GM23338 (cell line): ENCODE data around the gene NUDC. TPM values are rescaled to one million over a fixed set of nuclear protein-coding genes. Genes with fewer than 3 reads are reported as not detected.

Experiments
- ATAC-seq: fragments of 200-7000 bp; cut with Tn5 transposase; 3 replicates; pipeline ENCODE4 v1.9.1; 2020
- DNase-seq: peaks from one replicate; pipeline ENCODE4 v3.0.0-alpha.2; 2015; ENCODE audit warnings: low spot score
- H2AFZ ChIP-seq: fragments of 200-600 bp; sonication (generic); 2 replicates; pipeline ENCODE4 v1.8.0; 2016; ENCODE audit warnings: antibody characterized with exemption, mild to moderate bottlenecking, moderate library complexity
- H3F3A ChIP-seq: fragments of 200-600 bp; sonication (generic); replicated peaks from 2 replicates; pipeline ENCODE4 v1.8.0; 2017; ENCODE audit warnings: antibody characterized with exemption, mixed run types, low read depth
- H3K27ac ChIP-seq: fragments of 200-600 bp; sonication (generic); 2 replicates; pipeline ENCODE4 v1.6.1; 2016; ENCODE audit warnings: low read depth
- H3K27me3 ChIP-seq: fragments of 200-600 bp; sonication (generic); 2 replicates; pipeline ENCODE4 v1.8.0; 2016; ENCODE audit warnings: mild to moderate bottlenecking, mixed run types, moderate library complexity; ENCODE audit not compliant: insufficient read depth
- H3K36me3 ChIP-seq: fragments of 200-600 bp; sonication (generic); 2 replicates; pipeline ENCODE4 v1.8.0; 2016; ENCODE audit warnings: mild to moderate bottlenecking; ENCODE audit not compliant: insufficient read depth
- H3K4me1 ChIP-seq: fragments of 200-600 bp; sonication (generic); 2 replicates; pipeline ENCODE4 v1.8.0; 2016; ENCODE audit warnings: mild to moderate bottlenecking, moderate library complexity; ENCODE audit not compliant: insufficient read depth
- H3K4me2 ChIP-seq: fragments of 200-600 bp; sonication (generic); 2 replicates; pipeline ENCODE4 v1.7.1; 2017; ENCODE audit warnings: mixed run types
- H3K4me3 ChIP-seq: fragments of 200-600 bp; sonication (generic); 2 replicates; pipeline ENCODE4 v1.6.1; 2016; ENCODE audit warnings: mixed run types
- H3K79me2 ChIP-seq: fragments of 200-600 bp; sonication (generic); replicated peaks from 2 replicates; pipeline ENCODE4 v1.8.0; 2017; ENCODE audit warnings: mild to moderate bottlenecking; ENCODE audit not compliant: insufficient read depth
- H3K9me2 ChIP-seq: fragments of 200-600 bp; sonication (generic); 2 replicates; pipeline ENCODE4 v1.8.0; 2017; ENCODE audit not compliant: insufficient read depth
- H4K20me1 ChIP-seq: fragments of 200-600 bp; sonication (generic); replicated peaks from 2 replicates; pipeline ENCODE4 v1.8.0; 2017; ENCODE audit warnings: mild to moderate bottlenecking; ENCODE audit not compliant: insufficient read depth
- H3K27ac Mint-ChIP-seq: 2 replicates; pipeline ENCODE4 v1.8.0; 2020; ENCODE audit warnings: inconsistent platforms, mild to moderate bottlenecking, moderate library complexity, mixed read lengths
- H3K27me3 Mint-ChIP-seq: 3 replicates; pipeline ENCODE4 v1.8.0; 2022; ENCODE audit warnings: low read depth, mild to moderate bottlenecking, moderate library complexity, mixed read lengths, inconsistent platforms; ENCODE audit not compliant: insufficient read depth, poor library complexity
- H3K36me3 Mint-ChIP-seq: 3 replicates; pipeline ENCODE4 v1.8.0; 2021; ENCODE audit warnings: low read depth, mild to moderate bottlenecking, inconsistent platforms, moderate library complexity, mixed read lengths
- H3K4me1 Mint-ChIP-seq: 3 replicates; pipeline ENCODE4 v1.8.0; 2020; ENCODE audit warnings: mild to moderate bottlenecking, inconsistent platforms, mixed read lengths
- H3K4me3 Mint-ChIP-seq: 3 replicates; pipeline ENCODE4 v1.8.0; 2021; ENCODE audit warnings: moderate library complexity, mild to moderate bottlenecking, inconsistent platforms, mixed read lengths
- H3K9me3 Mint-ChIP-seq: 3 replicates; pipeline ENCODE4 v1.8.0; 2020; ENCODE audit warnings: moderate library complexity, mild to moderate bottlenecking, inconsistent platforms, mixed read lengths
- CREB1 ChIP-seq: fragments of 250-450 bp; sonication (Bioruptor Pico); IDR thresholded peaks from 2 replicates; pipeline ENCODE4 v1.5.0; 2020; ENCODE audit warnings: low read depth, mild to moderate bottlenecking, moderate library complexity
- EZH2 ChIP-seq: fragments of 200-600 bp; sonication (generic); IDR thresholded peaks from one replicate; pipeline ENCODE4 v1.8.0; 2017; ENCODE audit warnings: antibody characterized with exemption, mild to moderate bottlenecking, low read depth; ENCODE audit not compliant: unreplicated experiment
- EZH2phosphoT487 ChIP-seq: fragments of 200-600 bp; sonication (generic); IDR thresholded peaks from one replicate; pipeline ENCODE4 v1.8.1; 2018; ENCODE audit warnings: antibody characterized with exemption; ENCODE audit not compliant: unreplicated experiment
- JUNB ChIP-seq: IDR thresholded peaks from one replicate; pipeline ENCODE4 v1.6.1; 2016; ENCODE audit warnings: antibody characterized with exemption; ENCODE audit not compliant: unreplicated experiment
- NANOG ChIP-seq: IDR thresholded peaks from 2 replicates; pipeline ENCODE4 v1.6.1; 2016; ENCODE audit warnings: antibody characterized with exemption, borderline replicate concordance
- POLR2AphosphoS5 ChIP-seq: IDR thresholded peaks from 2 replicates; pipeline ENCODE4 v1.6.1; 2016; ENCODE audit warnings: antibody characterized with exemption, low read depth
- REST ChIP-seq: IDR thresholded peaks from one replicate; pipeline ENCODE4 v1.6.1; 2018; ENCODE audit warnings: antibody characterized with exemption; ENCODE audit not compliant: unreplicated experiment
- STAT1 ChIP-seq: IDR thresholded peaks from one replicate; pipeline ENCODE4 v1.6.1; 2016; ENCODE audit warnings: antibody characterized with exemption; ENCODE audit not compliant: unreplicated experiment
- ZNF114 ChIP-seq: fragments of 250-450 bp; sonication (Bioruptor Pico); IDR thresholded peaks from 2 replicates; pipeline ENCODE4 v1.5.0; 2020; ENCODE audit warnings: mild to moderate bottlenecking, moderate library complexity
- ZNF331 ChIP-seq: fragments of 250-450 bp; sonication (Bioruptor Pico); IDR thresholded peaks from 2 replicates; pipeline ENCODE4 v1.5.0; 2020; ENCODE audit warnings: low read depth, mild to moderate bottlenecking, moderate library complexity
- ZNF462 ChIP-seq: fragments of 250-450 bp; sonication (Bioruptor Pico); IDR thresholded peaks from 2 replicates; pipeline ENCODE4 v1.5.0; 2020; ENCODE audit warnings: mild to moderate bottlenecking, moderate library complexity
- polyA plus RNA-seq: library from polyadenylated mRNA; unstranded; fragments of >200 nt; fragmentation: Nextera tagmentation; extraction: Ambion mirVana; gene quantifications from 2 replicates; pipeline ENCODE4 v1.2.1, GENCODE V29; 2016
- total RNA-seq: library from RNA; depleted of rRNA; stranded (reverse); fragments of >200 nt; shearing (Covaris generic); gene quantifications from 2 replicates; pipeline ENCODE4 v1.2.3, GENCODE V29; 2014
- TF ChIP-seq, protein P1 (sequence below): IDR thresholded peaks from 2 replicates; pipeline ENCODE4 v1.6.1; 2016; ENCODE audit warnings: antibody characterized with exemption

Gene NUDC
- total and polyA plus RNA-seq, 2 experiments from 2014 or later: 96.2 to 224 TPM

DNA sequence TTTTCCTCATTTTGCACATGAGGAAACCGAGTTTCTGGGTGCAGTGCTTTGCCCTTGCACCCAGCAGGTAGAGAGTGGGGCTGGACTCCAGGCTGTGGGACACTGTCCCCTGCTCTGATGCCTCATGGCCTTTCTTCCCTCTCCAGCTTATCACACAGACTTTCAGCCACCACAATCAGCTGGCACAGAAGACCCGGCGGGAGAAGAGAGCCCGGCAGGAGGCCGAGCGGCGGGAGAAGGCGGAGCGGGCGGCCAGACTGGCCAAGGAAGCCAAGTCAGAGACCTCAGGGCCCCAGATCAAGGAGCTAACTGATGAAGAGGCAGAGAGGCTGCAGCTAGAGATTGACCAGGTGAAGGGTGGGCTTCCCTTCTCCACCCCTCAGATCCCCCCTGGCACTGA, 19.8 kb downstream of the NUDC start:
- Histone ChIP-seq H3F3A (peaks cover 15% of the 10 kb centered on the region; the same call in 1 of the 2 replicates), H3K36me3 (peaks cover 32% of the 10 kb centered on the region), H3K4me3 (no peak overlapping the region), H2AFZ (no peak overlapping the region), H3K27me3 (no peaks in the 10 kb centered on the region), H3K4me2 (no peak overlapping the region), H3K9me2 (no peaks in the 10 kb centered on the region), H3K79me2 (peaks cover 17% of the 10 kb centered on the region), H3K4me1 (0 out of 2 replicates have a peak, but pooled peaks cover 7% of the 10 kb centered on the region), H3K27ac (no peak overlapping the region), H4K20me1 (peaks cover 3% of the 10 kb centered on the region)
- ATAC-seq (no peak), DNase-seq (no peak)
- H3K4me3 Mint-ChIP-seq: no peak overlapping the region
- peaks cover 72% of the 10 kb centered on the region for H3K36me3 Mint-ChIP-seq
- H3K27me3 Mint-ChIP-seq: peaks cover 3% of the 10 kb centered on the region
- TF ChIP-seq EZH2: no peak
- no peak for TF ChIP-seq ZNF331 (CRISPR knock-in tag)
- TF ChIP-seq, protein P1, sequence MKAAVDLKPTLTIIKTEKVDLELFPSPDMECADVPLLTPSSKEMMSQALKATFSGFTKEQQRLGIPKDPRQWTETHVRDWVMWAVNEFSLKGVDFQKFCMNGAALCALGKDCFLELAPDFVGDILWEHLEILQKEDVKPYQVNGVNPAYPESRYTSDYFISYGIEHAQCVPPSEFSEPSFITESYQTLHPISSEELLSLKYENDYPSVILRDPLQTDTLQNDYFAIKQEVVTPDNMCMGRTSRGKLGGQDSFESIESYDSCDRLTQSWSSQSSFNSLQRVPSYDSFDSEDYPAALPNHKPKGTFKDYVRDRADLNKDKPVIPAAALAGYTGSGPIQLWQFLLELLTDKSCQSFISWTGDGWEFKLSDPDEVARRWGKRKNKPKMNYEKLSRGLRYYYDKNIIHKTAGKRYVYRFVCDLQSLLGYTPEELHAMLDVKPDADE: no peak
- no peak for TF ChIP-seq STAT1
- no peak for TF ChIP-seq JUNB
- no peak for TF ChIP-seq ZNF114 (CRISPR knock-in tag)
- TF ChIP-seq REST: no peak
- no peak for TF ChIP-seq POLR2AphosphoS5
- TF ChIP-seq CREB1 (CRISPR knock-in tag): no peak
- TF ChIP-seq EZH2phosphoT487: no peak
- no peak for TF ChIP-seq ZNF462
- no peak for TF ChIP-seq NANOG
- 0 out of 3 replicates have a peak, but pooled peaks cover 3% of the 10 kb centered on the region for H3K4me1 Mint-ChIP-seq
- H3K27ac Mint-ChIP-seq: no peak overlapping the region
- H3K9me3 Mint-ChIP-seq: no peaks in the 10 kb centered on the region
